Femur (tissue), 1 donor: Measurements from ENCODE around the gene NRG2.

Source experiments
- DNase-seq: peaks from one replicate; pipeline ENCODE4 v3.0.0-alpha.2; 2017

The NRG2 gene

GRCh38 chr5:139966856-139967255 lies 76.2 kb downstream of the NRG2 start:
- no peak for DNase-seq

- no peak for DNase-seq
Observed at GRCh38 chr5:139964994-139965565, 78.0 kb downstream of the NRG2 start.

GRCh38 chr5:139964266-139964993 lies 78.7 kb downstream of the NRG2 start:
- DNase-seq = no peak

- no peak for DNase-seq
Observed at GRCh38 chr5:139962445-139962844, 80.7 kb downstream of the NRG2 start.

- DNase-seq = no peak
Observed at GRCh38 chr5:139961435-139962157, 81.5 kb downstream of the NRG2 start.

- no peak for DNase-seq
Observed at GRCh38 chr5:139960723-139961383, 82.2 kb downstream of the NRG2 start.

GRCh38 chr5:139958432-139959148 lies 84.5 kb downstream of the NRG2 start:
- no peak for DNase-seq

GRCh38 chr5:139956342-139956741 lies 86.8 kb downstream of the NRG2 start:
- DNase-seq = no peak

GRCh38 chr5:139955616-139956273 lies 87.4 kb downstream of the NRG2 start:
- DNase-seq = no peak

- DNase-seq = no peak
Observed at GRCh38 chr5:139955053-139955605, 88.0 kb downstream of the NRG2 start.

GRCh38 chr5:139954462-139954861 lies 88.6 kb downstream of the NRG2 start:
- DNase-seq = no peak

- DNase-seq = no peak
Observed at GRCh38 chr5:139954022-139954421, 89.1 kb downstream of the NRG2 start.

- DNase-seq = no peak
Observed at GRCh38 chr5:139952574-139952973, 90.5 kb downstream of the NRG2 start.

- no peak for DNase-seq
Observed at GRCh38 chr5:139951983-139952382, 91.1 kb downstream of the NRG2 start.

GRCh38 chr5:139951296-139951924 lies 91.7 kb downstream of the NRG2 start:
- DNase-seq = no peak

- DNase-seq = no peak
Observed at GRCh38 chr5:139950436-139950835, 92.7 kb downstream of the NRG2 start.

GRCh38 chr5:139949710-139950109 lies 93.4 kb downstream of the NRG2 start:
- DNase-seq = no peak

GRCh38 chr5:139947727-139948126 lies 95.4 kb downstream of the NRG2 start:
- no peak for DNase-seq

GRCh38 chr5:139946440-139946839 lies 96.7 kb downstream of the NRG2 start:
- DNase-seq = no peak

- DNase-seq = no peak
Observed at GRCh38 chr5:139946006-139946405, 97.1 kb downstream of the NRG2 start.

- DNase-seq = no peak
Observed at GRCh38 chr5:139942243-139942642, 100.9 kb downstream of the NRG2 start.

- DNase-seq = no peak
Observed at GRCh38 chr5:139930406-139930805, 112.7 kb downstream of the NRG2 start.
